Measurements from ENCODE around the gene RAB25.

GRCh38 chr1:156042828-156043227 lies 18.1 kb upstream of the RAB25 start:
- TF ChIP-seq CTCF (IDR thresholded peaks at IDR 0.05): no peak
- no peak for TF ChIP-seq ZFX (IDR thresholded peaks at IDR 0.05; ENCODE audit: borderline replicate concordance)

All from 22Rv1 (cell line).